Erythroblast (primary cell): ENCODE results near the gene PDLIM5.

Experiments used
- GATA1 ChIP-seq: IDR thresholded peaks from 2 replicates; pipeline ENCODE4 v1.6.1; 2011; ENCODE audit warnings: low read depth, mild to moderate bottlenecking, control low read depth, low read length, moderate library complexity
- POLR2A ChIP-seq: IDR thresholded peaks from 2 replicates; pipeline ENCODE4 v1.6.1; 2011; ENCODE audit warnings: mild to moderate bottlenecking, low read length

DNA sequence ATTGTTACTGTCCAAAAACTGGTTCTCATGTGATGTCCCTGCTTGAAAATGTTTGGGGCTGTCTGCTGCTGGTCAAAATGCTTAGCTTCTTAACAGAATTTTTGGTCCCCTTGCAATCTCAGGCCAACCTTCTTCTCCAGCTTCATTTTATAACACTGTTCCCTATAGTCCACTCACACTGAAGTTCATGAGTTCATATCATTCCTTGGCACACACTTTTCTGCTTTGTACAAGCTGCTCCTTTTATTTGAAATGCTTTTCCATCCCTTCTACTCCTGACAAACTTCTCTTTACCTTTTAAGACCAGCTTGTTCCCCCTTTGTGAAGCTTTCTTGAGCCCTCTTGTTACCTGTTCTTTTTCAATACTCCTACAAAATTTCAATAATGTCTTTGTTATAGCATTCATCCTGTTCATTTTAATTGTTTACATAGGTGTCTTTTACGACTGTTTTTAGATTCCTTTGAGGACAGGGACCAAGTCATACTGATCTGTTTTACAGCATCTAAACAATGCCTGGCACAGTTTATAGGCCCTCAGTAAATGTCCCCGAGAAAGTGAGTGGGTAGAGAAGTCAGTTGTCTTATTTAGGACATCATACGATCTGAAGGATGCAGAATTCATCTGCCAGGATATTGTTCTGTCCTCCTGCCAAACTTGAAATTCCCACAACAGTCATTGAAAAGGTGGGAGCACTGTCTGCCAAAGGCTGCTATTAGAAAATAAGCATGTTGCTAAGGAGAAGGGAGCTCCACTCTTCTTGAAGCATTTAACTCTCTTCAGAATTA, 171.6 kb downstream of the PDLIM5 start:
- TF ChIP-seq POLR2A (no peak), GATA1 (no peak)
